ENCODE data around the gene KLHL29. TPM values are rescaled to one million over a fixed set of nuclear protein-coding genes. Genes with fewer than 3 reads are reported as not detected.

Gene KLHL29
- total RNA-seq, 2 donors from 2014 or later = 2.9 to 4.6 TPM

DNA sequence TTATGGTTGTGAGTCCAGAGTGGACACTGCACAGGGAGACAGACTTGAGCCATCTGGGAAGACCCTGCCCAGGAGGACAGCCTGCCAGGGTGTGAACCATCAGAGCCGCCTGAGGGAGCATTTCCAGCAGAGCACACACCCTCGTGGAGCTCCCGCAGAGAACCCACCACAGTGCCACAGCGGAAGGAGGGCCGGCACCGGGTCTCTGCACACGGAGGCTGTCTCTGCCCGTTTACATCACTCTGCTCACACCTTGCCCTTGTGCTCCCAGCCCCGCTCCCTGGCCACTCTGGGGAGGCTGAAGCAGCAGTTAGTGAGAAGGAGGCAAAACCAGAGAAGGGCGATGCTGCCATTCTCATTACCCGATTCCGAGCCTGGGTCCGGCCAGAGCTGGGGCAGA lies 161.9 kb downstream of the KLHL29 start:
- DNase-seq (no peak), ATAC-seq (no peak)

DNA sequence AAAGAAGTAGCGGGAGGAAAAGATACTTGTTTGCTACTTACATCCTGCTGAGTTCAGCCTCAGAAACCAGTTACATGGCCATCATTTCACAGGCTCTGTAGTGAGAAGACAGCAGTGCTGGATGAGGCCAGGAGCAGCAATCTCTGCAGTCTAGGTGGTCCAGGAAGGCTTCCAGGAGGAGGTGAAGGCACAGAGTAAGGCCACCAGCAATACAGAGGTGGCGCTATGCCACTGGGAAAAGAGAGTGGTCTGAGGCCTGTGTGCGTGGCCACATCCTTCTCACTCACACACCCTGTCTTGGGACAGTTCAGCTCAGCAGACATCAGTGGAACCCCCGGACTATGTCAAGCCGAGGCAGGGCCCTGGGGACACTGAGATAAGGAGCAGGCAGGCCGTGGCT lies 162.7 kb downstream of the KLHL29 start:
- ATAC-seq = no peak
- intact Hi-C loops (cut with DNase I, micrococcal nuclease) = no loop called here

More for the DNA sequence above, 161.9 kb downstream of the KLHL29 start:
- intact Hi-C loops (cut with DNase I, micrococcal nuclease) = no loop called here

DNA sequence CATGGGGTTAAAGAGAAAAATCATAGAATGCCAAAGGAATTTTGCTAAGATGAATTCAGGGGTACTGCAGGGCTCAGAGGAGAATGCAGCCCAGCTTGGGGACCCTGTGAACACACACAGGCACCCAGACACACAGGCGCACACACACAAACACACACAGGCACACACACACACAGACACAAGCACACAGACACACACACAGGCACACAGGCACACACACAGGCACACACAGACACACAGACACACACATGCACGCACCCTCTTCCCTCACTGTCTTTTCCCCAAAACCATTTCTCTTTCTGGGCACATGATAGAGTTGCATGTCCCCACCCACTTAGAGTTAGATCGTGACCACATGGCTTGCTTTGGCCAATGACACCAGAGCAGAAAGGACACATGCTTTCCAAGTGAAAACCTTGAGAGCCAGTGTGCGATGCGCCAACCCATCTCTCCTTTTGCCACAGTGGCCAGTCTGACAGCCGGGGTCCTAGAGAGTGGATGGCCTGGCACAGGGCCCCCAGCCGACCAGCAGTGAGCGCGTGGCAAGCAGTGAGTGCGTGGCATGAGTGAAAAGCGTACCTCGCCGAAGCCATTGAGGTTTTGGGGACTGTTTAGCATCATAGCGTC lies 163.3 kb downstream of the KLHL29 start:
- DNase-seq (no peak), ATAC-seq (no peak)
- intact Hi-C loops (cut with DNase I, micrococcal nuclease) = no loop called here

More for the DNA sequence above, 162.7 kb downstream of the KLHL29 start:
- DNase-seq = no peak

DNA sequence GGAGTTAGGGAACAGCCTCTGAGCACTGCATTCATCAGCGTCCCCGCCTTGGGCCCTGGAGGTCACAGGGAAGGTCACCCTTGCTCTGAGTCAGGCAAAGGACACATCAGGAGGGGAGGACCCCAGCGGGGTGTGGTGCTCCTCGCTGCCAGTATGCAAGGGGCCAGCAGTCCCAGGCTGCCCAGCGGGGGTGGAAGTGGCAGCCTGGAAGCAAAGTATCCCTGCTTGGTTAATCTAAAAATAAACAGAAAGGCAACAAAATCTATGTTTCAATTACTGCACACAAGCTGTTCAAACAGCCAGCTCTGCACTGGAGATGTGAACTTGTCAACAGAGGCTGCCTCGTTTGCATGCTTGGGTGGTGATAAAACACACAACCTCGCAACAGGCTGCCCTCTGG lies 164.1 kb downstream of the KLHL29 start:
- ATAC-seq (peak; percentile 26), DNase-seq (no peak)
- intact Hi-C loops (cut with DNase I, micrococcal nuclease) = no loop called here

DNA sequence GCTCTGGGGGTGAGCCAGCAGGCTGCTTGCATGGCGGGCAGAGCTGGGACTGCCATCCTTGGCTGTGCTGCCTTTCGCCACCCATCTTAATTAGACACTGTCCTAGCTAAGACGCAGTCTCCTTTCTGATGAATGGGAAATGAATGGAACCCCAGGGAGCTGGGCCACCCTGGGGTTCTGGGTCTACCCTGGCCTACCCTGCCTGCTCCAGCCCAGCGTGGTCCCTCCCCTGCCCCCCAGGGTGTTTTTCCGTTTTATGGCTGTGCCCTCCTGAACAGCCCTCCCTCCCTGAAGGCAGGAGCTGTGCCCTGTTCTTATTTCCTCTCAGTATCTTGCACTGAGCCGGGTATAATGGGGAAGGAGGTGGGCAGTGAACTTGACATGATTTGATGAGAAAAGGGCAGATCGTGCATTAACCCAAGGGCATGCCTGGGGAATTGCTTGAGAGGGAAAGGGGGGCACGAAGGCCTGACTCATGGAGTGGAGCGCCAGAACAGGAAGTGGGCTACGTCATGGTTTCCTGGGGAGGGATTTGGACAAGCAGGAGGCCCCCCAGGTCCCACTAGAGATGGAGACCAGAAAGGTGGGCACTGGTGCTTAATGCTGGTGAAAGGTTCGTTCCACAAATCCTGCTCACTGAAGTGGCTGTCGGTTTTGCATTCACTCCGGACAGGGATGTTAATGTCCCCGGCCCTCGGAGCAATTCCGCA lies 165.0 kb downstream of the KLHL29 start:
- no peak for ATAC-seq
- intact Hi-C loops (cut with DNase I, micrococcal nuclease) = no loop called here

DNA sequence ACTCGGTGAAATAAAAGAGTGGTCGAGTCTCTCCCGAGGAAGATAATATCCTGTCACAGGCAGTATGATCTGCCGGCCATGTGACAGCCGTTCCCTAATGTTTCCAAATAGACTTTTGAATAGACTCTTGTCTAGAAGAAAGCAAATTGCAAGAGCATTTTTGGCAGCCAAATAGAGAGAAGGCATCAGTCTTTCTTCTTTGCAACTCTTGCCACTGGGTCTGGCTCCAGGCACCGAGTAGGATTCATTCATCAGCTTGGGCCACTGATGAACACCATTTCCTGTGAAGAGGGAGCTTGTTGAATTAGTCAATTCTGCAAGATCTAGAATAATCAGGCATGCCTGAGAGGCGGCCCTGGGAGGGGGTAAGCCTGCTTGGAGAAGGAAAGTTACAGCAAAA lies 165.6 kb downstream of the KLHL29 start:
- ATAC-seq = no peak
- intact Hi-C loops (cut with DNase I, micrococcal nuclease) = no loop called here
- no peak for DNase-seq

More for the DNA sequence above, 165.0 kb downstream of the KLHL29 start:
- no peak for DNase-seq

DNA sequence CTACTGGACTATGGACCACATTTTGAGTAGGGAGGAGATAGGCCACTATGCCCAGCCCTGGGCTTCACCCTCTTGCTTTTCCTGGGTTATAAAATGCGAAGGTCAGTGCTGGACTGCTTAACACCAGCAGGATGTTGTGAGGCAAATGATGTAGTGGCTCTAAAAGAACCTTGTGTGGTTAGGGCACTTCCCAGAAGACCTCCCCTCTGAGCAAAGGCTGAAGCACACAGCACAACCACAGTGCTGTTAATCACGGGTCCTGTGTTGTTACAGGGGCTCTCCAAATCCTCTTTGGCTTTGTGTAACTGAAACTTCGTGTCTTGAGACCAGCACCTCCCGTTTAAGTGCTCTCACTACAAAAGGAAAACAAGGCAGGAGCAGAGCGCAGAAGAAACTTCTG lies 166.9 kb downstream of the KLHL29 start:
- intact Hi-C loops (cut with DNase I, micrococcal nuclease) = no loop called here
- no peak for DNase-seq
- ATAC-seq = no peak

DNA sequence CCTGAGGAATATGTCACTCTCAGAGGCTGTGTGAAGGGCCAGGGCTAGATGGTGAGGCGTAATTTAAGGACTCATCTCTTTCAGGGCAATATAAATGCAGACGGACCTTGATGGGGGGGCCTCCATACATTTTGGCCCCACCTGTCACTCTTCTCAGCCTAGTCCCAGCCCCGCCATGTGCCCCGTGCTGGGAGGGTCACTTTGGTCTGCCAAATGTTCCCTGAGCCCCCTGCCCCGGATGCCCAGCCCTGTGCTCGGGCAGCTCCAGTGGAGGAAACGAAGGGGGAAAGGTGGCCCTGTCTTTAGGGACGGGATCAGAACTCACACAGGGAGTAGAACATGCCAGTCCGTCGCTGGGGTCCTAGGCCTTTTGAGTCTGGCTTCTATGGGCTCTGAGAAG lies 168.6 kb downstream of the KLHL29 start:
- ATAC-seq (no peak), DNase-seq (no peak)
- intact Hi-C loops (cut with DNase I, micrococcal nuclease) = no loop called here

DNA sequence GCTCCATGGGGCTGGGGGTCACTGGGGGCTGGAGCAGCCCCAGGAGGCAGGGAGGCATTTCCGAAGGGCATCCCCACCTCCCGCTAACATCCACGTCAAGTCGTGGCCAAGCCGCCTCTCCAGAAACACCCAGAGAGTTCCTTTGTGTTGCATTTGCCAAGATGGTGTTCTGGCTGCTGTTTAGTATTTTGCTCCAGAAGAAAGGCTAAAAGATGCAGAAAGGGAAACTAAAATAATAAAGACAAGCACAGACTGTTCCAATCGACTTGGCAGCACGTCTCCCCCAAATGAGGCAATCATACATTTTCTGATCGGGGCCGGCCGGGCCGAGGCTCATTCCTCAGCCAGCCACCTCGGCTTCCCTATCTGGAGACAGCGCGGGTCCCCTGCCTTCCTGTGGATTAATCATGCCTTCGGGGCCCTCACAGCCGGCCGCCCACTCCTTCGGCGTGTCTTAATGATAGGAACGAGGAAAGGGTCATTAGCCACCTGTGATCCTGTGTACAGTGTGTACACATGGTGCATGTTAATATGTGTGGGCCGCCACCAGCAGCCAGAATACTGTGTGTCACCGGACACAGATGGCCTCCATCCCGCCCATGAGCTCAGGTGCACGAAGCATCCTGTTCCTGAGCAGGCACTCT lies 169.2 kb downstream of the KLHL29 start:
- no peak for DNase-seq
- intact Hi-C loops (cut with DNase I, micrococcal nuclease) = no loop called here
- no peak for ATAC-seq

DNA sequence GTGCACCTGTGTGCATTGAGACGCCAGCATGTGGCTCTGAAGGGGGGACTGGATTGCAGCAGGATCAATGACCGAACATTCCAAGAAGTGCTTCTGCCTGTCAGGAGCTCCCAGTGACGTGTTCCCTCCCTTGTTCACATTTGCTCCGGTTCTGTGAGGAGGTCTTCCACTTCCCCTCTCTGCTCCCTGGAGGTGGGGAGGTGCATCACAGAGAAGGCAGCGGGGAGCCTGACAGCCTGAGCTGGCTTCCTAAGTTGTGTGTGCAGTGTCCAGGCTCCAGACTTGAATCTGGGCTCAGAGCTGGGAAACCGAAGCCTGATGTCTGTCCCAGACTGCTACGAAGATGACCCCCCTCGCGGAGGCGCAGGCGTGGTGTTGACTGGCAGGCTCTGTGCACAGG lies 171.0 kb downstream of the KLHL29 start:
- ATAC-seq = no peak
- DNase-seq = no peak
- intact Hi-C loops (cut with DNase I, micrococcal nuclease) = no loop called here

DNA sequence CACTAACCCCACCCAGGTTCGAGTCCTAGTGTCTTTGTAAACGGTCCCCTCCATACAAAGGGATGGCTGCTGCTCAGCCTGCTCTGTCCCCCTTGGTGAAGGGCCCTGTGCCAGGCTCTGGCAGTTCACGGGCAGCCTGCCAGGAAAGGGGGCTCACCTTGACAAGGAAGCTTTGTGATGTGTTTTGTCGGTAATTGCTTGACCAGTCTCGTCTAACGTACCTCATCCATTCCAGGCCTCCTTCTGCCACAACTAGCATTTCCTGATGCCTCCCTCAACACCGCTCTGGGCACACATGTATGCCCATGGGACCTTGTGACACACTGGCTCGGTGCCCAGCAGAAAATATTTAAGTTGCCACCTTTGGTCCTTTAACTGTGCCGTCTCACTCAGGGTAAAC lies 171.9 kb downstream of the KLHL29 start:
- intact Hi-C loops (cut with DNase I, micrococcal nuclease) = no loop called here
- no peak for DNase-seq
- ATAC-seq = no peak

DNA sequence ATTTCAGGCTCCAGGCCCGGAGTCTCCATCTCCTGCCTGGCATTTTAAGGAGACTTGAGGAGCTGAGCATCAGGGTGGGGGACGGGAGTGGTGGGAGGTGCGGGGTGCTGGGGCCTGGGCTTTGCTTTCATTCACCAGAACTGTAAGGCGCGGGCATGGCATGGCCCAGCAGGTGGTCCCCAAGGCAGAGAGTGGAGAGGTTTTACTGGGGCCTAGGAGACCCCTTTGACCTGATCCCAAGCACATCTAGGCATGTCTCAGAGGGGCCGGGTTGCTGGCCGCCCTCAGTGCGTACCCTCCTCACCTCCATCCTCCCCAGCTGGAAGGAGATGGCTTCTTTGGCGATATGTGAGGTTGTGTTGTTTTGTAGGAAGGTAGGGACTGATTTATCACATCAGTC lies 172.5 kb downstream of the KLHL29 start:
- no peak for ATAC-seq
- intact Hi-C loops (cut with DNase I, micrococcal nuclease) = no loop called here

DNA sequence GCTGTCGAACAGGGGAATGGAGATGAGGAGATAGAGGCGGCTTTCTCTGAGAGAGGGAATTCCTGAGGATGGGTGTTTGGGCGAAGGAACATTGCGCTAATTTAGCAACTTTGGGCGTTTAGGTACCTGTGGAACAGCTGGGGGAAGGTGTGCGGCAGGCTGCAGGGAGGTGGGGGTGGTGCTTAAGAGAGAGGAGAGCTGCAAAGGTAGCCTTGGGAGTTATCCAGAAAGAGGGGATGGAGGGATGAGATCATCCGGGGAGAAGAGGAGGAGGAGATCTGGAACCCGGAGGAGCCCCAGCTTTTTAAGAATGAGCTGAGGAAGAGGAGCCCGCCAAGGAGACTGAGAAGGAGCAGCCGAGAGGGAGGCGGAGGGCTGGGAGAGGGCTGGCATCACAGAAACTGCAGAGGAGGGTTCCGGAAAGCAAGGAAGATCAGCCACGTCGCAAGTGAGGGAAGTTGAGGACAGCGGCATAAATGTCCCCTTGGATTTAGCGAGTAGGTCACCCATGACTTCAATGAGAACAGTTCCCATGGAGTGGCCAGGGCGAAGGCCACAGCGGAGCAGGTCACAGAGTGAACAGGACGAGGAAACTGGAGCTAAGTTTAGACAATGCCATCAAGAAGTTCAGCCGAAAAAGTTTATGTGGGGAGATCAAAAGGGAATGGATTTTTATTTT lies 174.7 kb downstream of the KLHL29 start:
- intact Hi-C loops (cut with DNase I, micrococcal nuclease) = no loop called here
- ATAC-seq (no peak), DNase-seq (no peak)

More for the DNA sequence above, 172.5 kb downstream of the KLHL29 start:
- DNase-seq = no peak

DNA sequence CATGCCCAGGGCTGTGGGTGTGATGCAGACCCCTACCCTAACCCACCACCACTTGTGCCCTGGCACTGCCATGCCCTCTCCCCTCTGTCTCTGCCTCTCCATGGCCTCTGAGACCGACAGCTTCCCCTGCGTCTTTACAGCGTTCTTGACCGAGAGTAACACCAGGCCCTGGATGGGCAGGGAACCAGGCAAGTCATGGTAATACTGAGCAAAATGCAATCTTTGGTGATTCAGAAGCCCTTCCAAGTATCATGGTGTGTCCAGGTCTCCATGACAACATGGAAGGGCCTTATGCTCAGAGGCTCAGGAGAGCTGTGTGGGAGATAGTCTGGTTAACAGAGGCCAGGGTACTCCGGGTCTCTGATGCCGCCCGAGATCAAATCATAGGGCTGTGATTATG lies 176.1 kb downstream of the KLHL29 start:
- ATAC-seq = no peak
- intact Hi-C loops (cut with DNase I, micrococcal nuclease) = no loop called here
- DNase-seq = no peak

DNA sequence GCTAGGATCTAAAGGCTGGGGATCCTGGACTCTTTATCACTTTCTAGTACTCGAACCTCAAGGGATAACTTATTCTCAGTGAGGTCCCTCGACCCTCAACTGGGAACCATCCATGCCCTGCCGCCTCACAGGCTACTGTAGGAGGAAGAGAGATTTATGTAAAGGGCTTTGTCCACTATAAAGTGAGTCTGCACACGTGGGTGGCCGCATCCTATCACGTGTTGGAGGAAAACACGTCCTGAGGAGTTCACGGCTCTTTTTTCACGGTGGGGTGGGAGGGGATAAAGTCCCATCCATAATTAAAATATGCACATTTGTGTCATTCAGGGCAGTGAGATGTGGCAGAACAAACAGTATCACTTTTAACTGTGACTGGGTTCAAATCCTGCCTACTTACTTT lies 176.6 kb downstream of the KLHL29 start:
- no peak for DNase-seq
- ATAC-seq = no peak
- intact Hi-C loops (cut with DNase I, micrococcal nuclease) = no loop called here

DNA sequence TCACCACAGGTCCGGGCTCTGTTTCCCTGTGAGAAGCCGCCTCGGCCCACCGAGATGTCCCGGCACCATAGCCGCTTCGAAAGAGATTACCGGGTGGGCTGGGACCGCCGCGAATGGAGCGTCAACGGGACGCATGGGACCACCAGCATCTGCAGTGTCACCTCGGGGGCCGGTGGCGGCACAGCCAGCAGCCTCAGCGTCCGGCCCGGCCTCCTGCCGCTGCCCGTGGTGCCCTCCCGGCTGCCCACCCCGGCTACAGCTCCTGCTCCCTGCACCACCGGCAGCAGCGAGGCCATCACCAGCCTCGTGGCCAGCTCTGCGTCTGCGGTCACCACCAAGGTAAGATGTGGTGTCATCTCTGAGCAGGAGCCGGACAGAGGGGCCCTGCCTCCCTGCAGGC lies 177.2 kb downstream of the KLHL29 start:
- ATAC-seq = no peak
- no peak for DNase-seq
- intact Hi-C loops (cut with DNase I, micrococcal nuclease) = no loop called here

DNA sequence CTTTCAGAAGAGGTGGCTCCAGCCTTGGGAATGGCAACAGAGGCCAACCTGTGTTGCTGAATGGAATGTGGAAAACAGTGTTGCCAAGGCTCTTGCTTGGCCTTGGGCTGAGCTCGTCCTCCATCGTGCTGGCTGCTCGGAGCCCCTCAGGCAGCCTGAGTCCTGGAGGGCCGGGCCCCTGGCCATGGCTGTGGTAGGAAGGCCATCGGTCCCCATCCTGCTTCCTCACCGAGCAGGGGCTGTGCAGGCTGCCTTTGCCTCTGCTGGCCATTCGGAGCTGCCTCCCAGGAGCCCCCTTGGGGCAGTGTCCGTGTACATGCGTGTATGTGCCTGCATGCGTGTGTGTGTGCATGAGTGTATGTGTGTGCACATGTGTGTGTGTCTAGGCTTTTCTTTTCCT lies 178.2 kb downstream of the KLHL29 start:
- intact Hi-C loops (cut with DNase I, micrococcal nuclease) = no loop called here
- no peak for ATAC-seq

DNA sequence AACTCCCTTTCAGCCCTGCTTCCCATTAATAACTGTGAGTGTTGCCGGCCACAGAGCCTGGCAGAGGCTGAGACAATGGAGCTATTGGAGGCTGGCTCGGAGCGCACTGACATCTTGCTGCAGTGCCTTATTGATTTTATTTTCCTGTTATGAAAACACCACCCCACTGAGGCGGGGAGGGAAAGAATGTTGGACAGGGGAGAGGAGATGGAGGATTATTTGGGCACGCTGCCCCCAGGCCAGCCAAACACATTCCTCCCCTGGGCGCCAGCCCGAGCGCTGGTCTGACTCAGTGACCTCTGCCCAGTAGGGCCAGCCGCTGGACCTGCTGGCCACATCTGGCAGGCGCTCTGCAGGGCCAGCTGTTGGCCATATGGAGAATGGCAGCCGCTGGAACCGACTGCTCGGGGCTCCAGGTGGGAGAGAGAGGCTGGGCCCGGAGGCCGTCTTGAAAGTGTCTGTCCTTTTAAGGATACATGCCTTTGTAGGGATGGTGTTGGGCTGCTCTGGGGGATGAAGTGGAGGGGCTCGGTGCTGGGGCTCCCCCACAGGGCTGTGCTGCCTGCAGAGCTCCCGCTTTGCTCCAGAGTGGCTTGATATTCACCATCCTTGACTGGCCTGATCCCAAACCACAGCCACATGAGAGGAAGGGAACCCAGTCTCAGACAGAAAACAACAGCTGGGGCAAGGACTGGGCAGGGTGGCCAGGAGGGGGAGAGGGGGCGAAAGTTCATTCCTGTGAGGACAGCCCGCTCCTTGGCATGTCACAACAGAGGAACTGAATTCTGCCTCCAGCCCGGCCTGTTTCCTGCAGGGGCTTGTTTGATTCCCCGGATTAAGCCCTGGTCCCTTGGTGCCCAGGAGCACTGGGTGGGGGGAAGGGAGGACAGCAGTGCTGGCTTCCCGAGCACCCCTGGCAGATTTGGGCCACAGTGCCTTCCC lies 179.0 kb downstream of the KLHL29 start:
- intact Hi-C loops (cut with DNase I, micrococcal nuclease) = no loop called here
- DNase-seq (peak; percentile 14 to 38), ATAC-seq (no peak)

More for the DNA sequence above, 178.2 kb downstream of the KLHL29 start:
- no peak for DNase-seq

DNA sequence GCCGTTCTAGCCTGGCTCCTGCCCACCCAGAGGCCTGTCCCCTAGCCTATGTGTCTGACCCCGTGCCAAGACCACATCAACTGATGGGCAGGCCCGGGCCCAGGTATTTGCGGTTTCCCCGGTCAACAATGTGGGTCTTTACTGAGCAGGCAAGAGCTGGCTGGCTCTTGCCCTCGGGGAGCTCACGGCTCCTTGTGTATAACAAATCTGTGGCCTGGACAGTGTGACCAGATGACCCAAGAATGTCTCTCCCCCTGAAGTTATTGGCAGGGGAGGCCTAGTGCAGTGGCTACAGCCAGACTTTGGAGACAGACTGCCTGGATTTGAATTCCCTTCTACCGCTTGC lies 179.6 kb downstream of the KLHL29 start:
- intact Hi-C loops (cut with DNase I, micrococcal nuclease) = no loop called here
- DNase-seq = no peak
- no peak for ATAC-seq

Data from left colon (tissue), 2 donors.